ENCODE data around the gene ZDHHC11.
"Not testable (repeated sequence)": the region's sequence is repeated elsewhere in the genome, so short reads cannot be mapped to it uniquely, and the experiment has no call there.

ZDHHC11 gene

GRCh38 chr5:842402-843221 is 8.2 kb downstream of the ZDHHC11 start:
- peak; percentile 15 for DNase-seq

- peak; percentile 10 for DNase-seq
These were observed 9.0 kb downstream of the ZDHHC11 start for GRCh38 chr5:841531-842401.

GRCh38 chr5:840974-841435 is 9.8 kb downstream of the ZDHHC11 start:
- peak; percentile 8 for DNase-seq

- peak; percentile 21 for DNase-seq
These were observed 10.4 kb downstream of the ZDHHC11 start for GRCh38 chr5:840118-840973.

GRCh38 chr5:838431-838851 is 12.3 kb downstream of the ZDHHC11 start:
- peak; percentile 10 for DNase-seq

GRCh38 chr5:837621-838121 is 13.1 kb downstream of the ZDHHC11 start:
- peak; percentile 9 for DNase-seq

GRCh38 chr5:835933-836612 is 14.7 kb downstream of the ZDHHC11 start:
- DNase-seq: not testable (repeated sequence)

GRCh38 chr5:834013-834412 is 16.8 kb downstream of the ZDHHC11 start:
- not testable (repeated sequence) for DNase-seq

GRCh38 chr5:828194-828593 is 22.6 kb downstream of the ZDHHC11 start:
- not testable (repeated sequence) for DNase-seq

GRCh38 chr5:825544-825943 is 25.2 kb downstream of the ZDHHC11 start:
- not testable (repeated sequence) for DNase-seq

- DNase-seq: no peak
These were observed 29.3 kb downstream of the ZDHHC11 start for GRCh38 chr5:821504-821903.

- DNase-seq: no peak
These were observed 30.5 kb downstream of the ZDHHC11 start for GRCh38 chr5:820245-820644.

GRCh38 chr5:819078-819477 is 31.7 kb downstream of the ZDHHC11 start:
- DNase-seq: no peak

- DNase-seq: no peak
These were observed 34.6 kb downstream of the ZDHHC11 start for GRCh38 chr5:816176-816575.

GRCh38 chr5:815449-815848 is 35.3 kb downstream of the ZDHHC11 start:
- no peak for DNase-seq

GRCh38 chr5:813575-813974 is 37.2 kb downstream of the ZDHHC11 start:
- not testable (repeated sequence) for DNase-seq

GRCh38 chr5:811384-811783 is 39.4 kb downstream of the ZDHHC11 start:
- not testable (repeated sequence) for DNase-seq

- DNase-seq: not testable (repeated sequence)
These were observed 42.9 kb downstream of the ZDHHC11 start for GRCh38 chr5:807719-808514.

- DNase-seq: no peak
These were observed 49.3 kb downstream of the ZDHHC11 start for GRCh38 chr5:801472-801871.

GRCh38 chr5:801055-801454 is 49.7 kb downstream of the ZDHHC11 start:
- not testable (repeated sequence) for DNase-seq

All from activated naive CD4-positive, alpha-beta T cell treated with anti-CD3 and anti-CD28 coated beads, Interleukin-2, amount 50 U/mL, for 16 hours (primary cell).